AG04450 (cell line): ENCODE data around the gene PCNX2. TPM values are rescaled to one million over a fixed set of nuclear protein-coding genes. Genes with fewer than 3 reads are reported as not detected.

Experiments used
- CTCF ChIA-PET: fragments of 300-600, 350-600 bp; formaldehyde crosslinking; extraction: SDS; loops from one replicate; lab custom pipeline; 2022; ENCODE audit warnings: antibody characterized with exemption, inconsistent platforms; lab: Charles Lee
- POLR2A ChIA-PET: fragments of 350-600 bp; formaldehyde crosslinking; extraction: SDS; loops from one replicate; lab custom pipeline; 2021; ENCODE audit warnings: antibody characterized with exemption, inconsistent platforms; lab: Yijun Ruan, JAX
- DNase-seq: peaks from one replicate; pipeline ENCODE4 v3.0.0-alpha.2; 2011; ENCODE audit warnings: low read depth, low spot score
- H3K27ac ChIP-seq: one replicate; pipeline ENCODE4 v1.5.1; 2012; ENCODE audit warnings: low read depth, low read length, control low read depth
- H3K27me3 ChIP-seq: one replicate; pipeline ENCODE4 v1.6.0; 2012; ENCODE audit warnings: low read length; ENCODE audit not compliant: control insufficient read depth, insufficient read depth
- H3K4me3 ChIP-seq: 2 replicates; pipeline ENCODE4 v1.5.1; 2011; ENCODE audit warnings: mild to moderate bottlenecking, low read depth, low read length, control low read depth
- H3K9me3 ChIP-seq: 2 replicates; pipeline ENCODE4 v1.5.1; 2012; ENCODE audit warnings: low read length; ENCODE audit not compliant: control insufficient read depth, insufficient read depth
- polyA plus RNA-seq: library from polyadenylated mRNA; depleted of rRNA; stranded (reverse); fragments of >200 nt; gene quantifications from 2 replicates; pipeline ENCODE4 v1.2.3, GENCODE V29; 2011
- TF ChIP-seq, protein P1 (sequence below): IDR thresholded peaks from 2 replicates; pipeline ENCODE4 v1.5.1; 2011; ENCODE audit warnings: low read depth, low read length, control low read depth, inconsistent platforms

Gene PCNX2
- polyA plus RNA-seq, 1 experiment, result 29.8 TPM

DNA sequence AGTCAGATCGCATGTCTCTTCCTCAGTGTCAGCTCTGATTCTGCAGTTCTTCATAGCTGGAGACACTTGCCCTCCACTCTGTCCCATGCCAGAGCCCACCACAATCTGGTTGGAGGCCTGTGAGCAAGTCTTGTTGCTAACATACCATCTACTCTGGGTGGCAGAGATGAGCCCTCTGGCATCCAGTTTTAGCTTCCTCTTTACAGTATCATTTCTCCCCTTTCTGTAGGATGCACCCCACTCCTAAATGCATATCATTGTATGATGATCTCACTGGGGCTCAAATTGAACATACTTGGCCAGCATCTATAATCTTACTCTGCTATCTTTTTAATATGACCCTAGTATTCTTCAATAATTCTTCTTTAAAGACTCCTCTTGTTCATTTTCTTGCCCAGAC is 16.9 kb downstream of the PCNX2 start:
- no peak for DNase-seq
- H3K27ac ChIP-seq, result no peak overlapping the region

GRCh38 chr1:233277637-233278606 is 17.6 kb downstream of the PCNX2 start:
- H3K27me3 ChIP-seq, result no peaks in the 10 kb centered on the region
- TF ChIP-seq, protein P1, sequence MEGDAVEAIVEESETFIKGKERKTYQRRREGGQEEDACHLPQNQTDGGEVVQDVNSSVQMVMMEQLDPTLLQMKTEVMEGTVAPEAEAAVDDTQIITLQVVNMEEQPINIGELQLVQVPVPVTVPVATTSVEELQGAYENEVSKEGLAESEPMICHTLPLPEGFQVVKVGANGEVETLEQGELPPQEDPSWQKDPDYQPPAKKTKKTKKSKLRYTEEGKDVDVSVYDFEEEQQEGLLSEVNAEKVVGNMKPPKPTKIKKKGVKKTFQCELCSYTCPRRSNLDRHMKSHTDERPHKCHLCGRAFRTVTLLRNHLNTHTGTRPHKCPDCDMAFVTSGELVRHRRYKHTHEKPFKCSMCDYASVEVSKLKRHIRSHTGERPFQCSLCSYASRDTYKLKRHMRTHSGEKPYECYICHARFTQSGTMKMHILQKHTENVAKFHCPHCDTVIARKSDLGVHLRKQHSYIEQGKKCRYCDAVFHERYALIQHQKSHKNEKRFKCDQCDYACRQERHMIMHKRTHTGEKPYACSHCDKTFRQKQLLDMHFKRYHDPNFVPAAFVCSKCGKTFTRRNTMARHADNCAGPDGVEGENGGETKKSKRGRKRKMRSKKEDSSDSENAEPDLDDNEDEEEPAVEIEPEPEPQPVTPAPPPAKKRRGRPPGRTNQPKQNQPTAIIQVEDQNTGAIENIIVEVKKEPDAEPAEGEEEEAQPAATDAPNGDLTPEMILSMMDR, result no peak
- POLR2A ChIA-PET, result interaction anchor here (0.6 kb wide), 1 partner anchor 13 kb away, joined by 3 read pairs; no protein-coding TSS in a partner anchor
- no peak for DNase-seq
- no peak overlapping the region for H3K4me3 ChIP-seq
- no peak overlapping the region for H3K27ac ChIP-seq
- CTCF ChIA-PET, result interaction anchor here (0.5 to 0.6 kb wide), 2 partner anchors 362 to 1031 kb away, joined by 3 to 5 read pairs; no protein-coding TSS in a partner anchor
- H3K9me3 ChIP-seq, result no peaks in the 10 kb centered on the region

More for the DNA sequence above, 16.9 kb downstream of the PCNX2 start:
- CTCF ChIA-PET, result interaction anchor here (0.5 kb wide), 1 partner anchor 1030 kb away, joined by 5 read pairs; no protein-coding TSS in a partner anchor
- Histone ChIP-seq H3K27me3 (no peaks in the 10 kb centered on the region), H3K9me3 (no peaks in the 10 kb centered on the region), H3K4me3 (no peak overlapping the region)
- TF ChIP-seq, protein P1, result no peak
- POLR2A ChIA-PET, result no interaction called here

GRCh38 chr1:233269656-233270055 is 25.9 kb downstream of the PCNX2 start:
- H3K9me3 ChIP-seq, result no peaks in the 10 kb centered on the region
- no peak overlapping the region for H3K27ac ChIP-seq
- no peak overlapping the region for H3K4me3 ChIP-seq
- CTCF ChIA-PET, result no interaction called here
- TF ChIP-seq, protein P1, result no peak
- peak; percentile 13 for DNase-seq
- POLR2A ChIA-PET, result no interaction called here
- H3K27me3 ChIP-seq, result no peaks in the 10 kb centered on the region

DNA sequence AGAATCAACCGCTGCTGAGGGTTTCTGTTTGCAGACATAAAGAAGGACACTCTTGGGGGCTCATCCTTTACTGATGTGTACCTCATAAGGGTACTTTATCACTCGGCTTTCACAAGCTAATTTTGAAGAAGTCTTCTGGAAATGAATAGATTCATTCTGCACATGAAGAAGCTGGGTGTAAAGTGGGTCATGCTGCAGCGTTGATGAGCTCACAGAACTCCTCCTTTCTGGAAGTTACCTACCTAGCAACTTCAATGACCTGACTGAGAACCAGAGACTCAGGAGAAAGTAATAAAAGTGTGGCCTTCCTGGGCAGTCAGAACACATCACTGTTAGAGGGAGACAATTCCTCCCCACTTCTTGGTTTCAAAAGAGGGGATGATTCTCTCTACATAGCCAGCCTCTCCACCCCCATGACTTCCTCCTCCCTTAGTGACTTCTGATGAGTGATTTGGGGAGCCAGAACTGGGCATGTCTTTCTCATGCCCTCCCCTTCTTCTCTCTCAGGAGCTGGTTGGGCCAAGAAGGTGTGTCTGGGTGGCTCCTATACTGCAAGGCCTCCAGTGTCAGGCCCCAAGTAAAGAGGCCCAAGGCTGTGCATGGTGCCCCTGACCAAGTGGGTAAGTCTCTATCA is 27.0 kb downstream of the PCNX2 start:
- H3K27ac ChIP-seq, result no peak overlapping the region
- TF ChIP-seq, protein P1, result no peak
- DNase-seq, result no peak
- no peaks in the 10 kb centered on the region for H3K9me3 ChIP-seq
- POLR2A ChIA-PET, result no interaction called here
- no peak overlapping the region for H3K4me3 ChIP-seq
- CTCF ChIA-PET, result no interaction called here
- H3K27me3 ChIP-seq, result no peaks in the 10 kb centered on the region
